Measurements from ENCODE around the gene MYOCOS. TPM values are rescaled to one million over a fixed set of nuclear protein-coding genes. Genes with fewer than 3 reads are reported as not detected.

Gene MYOCOS
- not detected in 5 replicates for total RNA-seq (2022; extraction: Qiagen RNA extraction)

GRCh38 chr1:171622152-171622462 lies at the start of gene MYOCOS:
Gene MYOCOS (plus strand): TSS chr1:171622243. CDS start chr1:171623884, 1,641 bp downstream.

GRCh38 chr1:171652234-171652822 lies 30.3 kb downstream of the MYOCOS start, which contains the start of gene MYOC:
Gene MYOC (minus strand): TSS chr1:171652688. CDS start chr1:171652611, 77 bp downstream.

Other genes with a start within 250 kb of the MYOCOS start
- 71.6 to 96.7 TPM (median 83.3 TPM) in 5 replicates for gene PRRC2C, start 136.7 kb upstream of the MYOCOS start, total RNA-seq (2022; extraction: Qiagen RNA extraction)
- not detected in 5 replicates for gene MYOC, start 30.4 kb downstream of the MYOCOS start, total RNA-seq (2022; extraction: Qiagen RNA extraction)
- gene VAMP4, start 119.8 kb downstream of the MYOCOS start, total RNA-seq (2022; extraction: Qiagen RNA extraction): 3.4 to 5.3 TPM (median 4.5 TPM) in 5 replicates
- 35.2 to 45.5 TPM (median 41.5 TPM) in 5 replicates for gene METTL13, start 159.4 kb downstream of the MYOCOS start, total RNA-seq (2022; extraction: Qiagen RNA extraction)
- gene DNM3, start 219.3 kb downstream of the MYOCOS start, total RNA-seq (2022; extraction: Qiagen RNA extraction): 0.52 to 0.75 TPM (median 0.58 TPM) in 5 replicates

Data from A549 treated with dexamethasone at 1 μM for 4 hours (cell line).